ENCODE measurements around the gene ARHGAP19.

GRCh38 chr10:97338041-97338440 lies 45.6 kb upstream of the ARHGAP19 start:
- no peak for TF ChIP-seq CTCF (IDR thresholded peaks at IDR 0.05)
- no peak for TF ChIP-seq EP300 (IDR thresholded peaks at IDR 0.05)
- no peak for TF ChIP-seq POLR2A (IDR thresholded peaks at IDR 0.05)

All from tibial nerve (tissue), 4 donors.